Measurements from ENCODE around the gene COL19A1.
"Not testable (repeated sequence)": the region's sequence is repeated elsewhere in the genome, so short reads cannot be mapped to it uniquely, and the experiment has no call there.

Gene COL19A1

DNA sequence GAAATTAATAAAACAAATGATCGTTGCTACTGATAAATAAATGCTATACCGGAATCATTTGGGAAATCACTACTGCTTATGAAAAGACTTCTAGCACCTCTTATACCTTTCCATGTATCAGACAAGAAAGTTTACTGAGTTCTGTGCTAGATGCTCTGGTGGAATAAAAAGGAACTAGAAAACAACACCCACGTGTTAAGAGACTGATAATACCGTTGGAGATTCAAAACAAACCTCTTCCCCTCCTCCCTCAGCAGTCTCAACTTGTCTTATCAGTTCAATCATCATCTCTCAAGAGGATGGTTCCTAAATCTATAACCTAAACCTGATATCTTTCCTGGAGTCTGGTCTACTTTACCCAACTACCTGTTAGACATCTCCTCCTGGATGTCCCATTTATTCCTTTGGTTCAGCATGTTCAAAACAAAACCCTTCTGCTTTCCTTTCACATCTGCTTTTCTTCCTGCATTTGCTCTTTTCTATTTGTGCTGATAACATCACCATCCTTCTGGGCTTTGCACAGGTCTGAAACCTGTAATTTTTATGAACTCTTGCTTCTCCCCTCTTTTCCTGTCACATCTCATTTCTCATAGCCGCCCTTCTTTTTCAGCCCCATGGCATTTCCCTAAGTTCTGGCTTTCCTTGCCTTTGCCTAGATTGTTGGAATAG lies 122.2 kb downstream of the COL19A1 start:
- Histone ChIP-seq H3K4me1 (no peaks in the 10 kb centered on the region), H3K4me2 (no peak overlapping the region), H3K9me3 (no peaks in the 10 kb centered on the region), H3K36me3 (no peaks in the 10 kb centered on the region), H4K20me1 (no peaks in the 10 kb centered on the region), H3K27ac (no peak overlapping the region), H3K9ac (no peak overlapping the region), H3K27me3 (no peaks in the 10 kb centered on the region), H3K4me3 (no peak overlapping the region)
- TF ChIP-seq Cebpa-rat (IDR thresholded peaks at IDR 0.05): no peak

DNA sequence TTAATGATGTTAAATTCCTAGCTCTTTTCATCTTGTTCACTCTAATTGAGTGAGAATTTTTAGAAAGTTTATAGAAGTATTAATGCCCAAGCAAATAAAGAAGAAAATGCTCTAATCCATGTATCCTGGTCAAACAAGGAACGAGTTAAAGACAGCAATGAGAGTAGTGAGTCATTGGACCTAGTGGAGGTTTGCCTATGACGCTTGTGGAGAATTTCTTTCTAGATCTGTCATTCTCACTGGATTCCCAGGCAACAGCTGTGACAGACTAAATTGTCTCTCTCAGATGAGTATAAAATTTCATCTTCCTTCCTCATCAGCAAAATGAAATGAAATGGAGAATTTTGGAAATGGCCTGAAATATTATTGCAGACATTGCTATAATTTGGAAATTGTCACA lies 127.9 kb downstream of the COL19A1 start:
- Histone ChIP-seq H3K4me3 (no peak overlapping the region), H3K36me3 (no peaks in the 10 kb centered on the region), H3K9me3 (no peaks in the 10 kb centered on the region), H3K9ac (no peak overlapping the region), H3K4me1 (no peaks in the 10 kb centered on the region), H4K20me1 (no peaks in the 10 kb centered on the region), H3K27me3 (no peaks in the 10 kb centered on the region), H3K4me2 (no peak overlapping the region), H3K27ac (no peak overlapping the region)
- TF ChIP-seq Cebpa-rat (IDR thresholded peaks at IDR 0.05): no peak

DNA sequence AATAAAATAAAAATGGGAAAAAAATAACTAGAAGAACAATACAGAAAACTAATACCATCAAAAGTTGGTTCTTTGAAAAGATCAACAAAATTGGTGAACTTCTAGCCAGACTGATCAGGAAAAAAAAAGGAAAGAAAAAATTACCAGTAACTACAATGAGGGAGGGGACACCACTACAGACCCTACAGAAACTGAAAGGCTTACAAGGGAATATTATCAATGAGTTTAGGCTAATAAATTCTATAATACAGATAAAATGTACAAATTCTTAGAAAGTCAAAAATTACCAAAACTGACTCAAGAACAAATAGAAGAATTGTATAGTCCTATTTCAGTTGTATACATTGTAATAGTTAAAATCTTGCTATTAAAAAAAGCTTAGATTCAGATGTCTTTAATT lies 141.8 kb downstream of the COL19A1 start:
- H3K4me2 ChIP-seq: no peak overlapping the region
- no peak overlapping the region for H3K27ac ChIP-seq
- H3K4me3 ChIP-seq: no peak overlapping the region
- no peak overlapping the region for H3K9ac ChIP-seq
- no peaks in the 10 kb centered on the region for H4K20me1 ChIP-seq
- H3K9me3 ChIP-seq: no peaks in the 10 kb centered on the region
- TF ChIP-seq Cebpa-rat (IDR thresholded peaks at IDR 0.05): no peak
- no peaks in the 10 kb centered on the region for H3K27me3 ChIP-seq
- H3K4me1 ChIP-seq: no peaks in the 10 kb centered on the region
- no peaks in the 10 kb centered on the region for H3K36me3 ChIP-seq

DNA sequence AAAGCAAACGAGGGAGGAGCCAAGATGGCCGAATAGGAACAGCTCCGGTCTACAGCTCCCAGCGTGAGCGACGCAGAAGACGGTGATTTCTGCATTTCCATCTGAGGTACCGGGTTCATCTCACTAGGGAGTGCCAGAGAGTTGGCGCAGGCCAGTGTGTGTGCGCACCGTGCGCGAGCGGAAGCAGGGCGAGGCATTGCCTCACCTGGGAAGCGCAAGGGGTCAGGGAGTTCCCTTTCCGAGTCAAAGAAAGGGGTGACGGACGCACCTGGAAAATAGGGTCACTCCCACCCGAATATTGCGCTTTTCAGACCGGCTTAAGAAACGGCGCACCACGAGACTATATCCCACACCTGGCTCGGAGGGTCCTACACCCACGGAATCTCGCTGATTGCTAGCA lies 144.0 kb downstream of the COL19A1 start:
- not testable (repeated sequence) for H3K9ac ChIP-seq, H3K27me3 ChIP-seq, H3K27ac ChIP-seq, H3K9me3 ChIP-seq, H3K4me3 ChIP-seq, H4K20me1 ChIP-seq, H3K36me3 ChIP-seq, H3K4me1 ChIP-seq, H3K4me2 ChIP-seq

DNA sequence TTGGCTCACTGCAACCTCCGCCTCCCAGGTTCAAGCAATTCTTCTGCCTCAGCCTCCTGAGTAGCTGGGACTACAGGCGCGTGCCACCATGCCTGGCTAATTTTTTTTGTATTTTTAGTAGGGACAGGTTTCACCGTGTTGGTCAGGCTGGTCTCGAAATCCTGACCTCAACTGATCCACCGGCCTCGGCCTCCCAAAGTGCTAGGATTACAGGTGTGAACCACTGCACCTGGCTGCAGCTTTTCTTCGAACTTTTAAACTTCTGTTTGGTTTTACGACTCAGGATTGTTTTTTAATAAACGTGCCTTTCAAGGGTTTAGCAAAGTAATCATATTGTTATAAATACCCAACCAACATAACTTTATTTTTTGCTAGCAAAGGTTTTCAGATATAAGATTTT lies 156.8 kb downstream of the COL19A1 start:
- H3K9me3 ChIP-seq, H3K36me3 ChIP-seq, H4K20me1 ChIP-seq, H3K4me2 ChIP-seq, H3K27ac ChIP-seq, H3K4me1 ChIP-seq, H3K4me3 ChIP-seq, H3K27me3 ChIP-seq, H3K9ac ChIP-seq: not testable (repeated sequence)

DNA sequence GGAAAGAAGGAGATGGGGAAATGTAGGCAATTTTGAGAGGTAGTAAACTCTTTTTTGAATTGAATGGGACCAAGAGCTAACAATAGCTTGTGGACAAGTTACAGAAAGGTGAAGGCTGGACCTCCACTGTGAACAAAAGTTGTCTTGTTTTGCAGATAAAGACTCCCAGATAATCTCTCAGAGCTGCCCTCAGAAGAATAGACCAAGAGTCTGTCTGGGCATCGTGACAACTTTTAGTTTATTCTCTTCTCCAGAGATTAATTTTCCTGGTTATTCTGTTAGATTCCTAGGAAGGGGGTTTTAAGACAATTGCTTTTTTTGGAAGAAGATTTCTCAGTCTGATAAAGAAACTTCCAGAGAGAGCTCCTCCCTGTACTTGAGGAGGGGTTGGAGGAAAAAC lies 161.9 kb downstream of the COL19A1 start:
- no peak for TF ChIP-seq Cebpa-rat (IDR thresholded peaks at IDR 0.05)
- no peaks in the 10 kb centered on the region for H4K20me1 ChIP-seq
- H3K4me3 ChIP-seq: no peak overlapping the region
- no peak overlapping the region for H3K9ac ChIP-seq
- H3K4me1 ChIP-seq: no peaks in the 10 kb centered on the region
- H3K27me3 ChIP-seq: no peaks in the 10 kb centered on the region
- H3K4me2 ChIP-seq: no peak overlapping the region
- H3K27ac ChIP-seq: no peak overlapping the region
- no peaks in the 10 kb centered on the region for H3K36me3 ChIP-seq
- no peaks in the 10 kb centered on the region for H3K9me3 ChIP-seq

DNA sequence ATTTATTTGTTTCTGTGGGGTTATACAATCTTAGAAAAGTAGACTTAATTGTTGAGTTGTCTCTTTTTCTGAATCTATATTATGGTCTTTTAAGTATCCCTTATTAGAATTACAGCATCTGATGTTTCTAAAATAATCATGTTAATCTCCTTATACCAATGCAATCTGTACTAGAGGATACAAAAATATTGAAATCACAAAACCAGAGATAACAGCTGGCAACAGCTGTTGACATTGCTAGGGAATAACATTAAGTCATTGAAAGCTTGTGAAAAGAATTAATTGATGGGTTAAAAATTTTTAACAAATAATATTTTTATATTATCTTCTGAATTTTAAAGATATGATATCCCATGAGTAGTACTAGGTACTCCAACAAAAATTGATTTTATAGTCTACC lies 162.6 kb downstream of the COL19A1 start:
- Histone ChIP-seq H4K20me1 (no peaks in the 10 kb centered on the region), H3K9me3 (no peaks in the 10 kb centered on the region), H3K4me3 (no peak overlapping the region), H3K27ac (no peak overlapping the region), H3K9ac (no peak overlapping the region), H3K4me1 (no peaks in the 10 kb centered on the region), H3K27me3 (no peaks in the 10 kb centered on the region), H3K36me3 (no peaks in the 10 kb centered on the region), H3K4me2 (no peak overlapping the region)
- TF ChIP-seq Cebpa-rat (IDR thresholded peaks at IDR 0.05): no peak

DNA sequence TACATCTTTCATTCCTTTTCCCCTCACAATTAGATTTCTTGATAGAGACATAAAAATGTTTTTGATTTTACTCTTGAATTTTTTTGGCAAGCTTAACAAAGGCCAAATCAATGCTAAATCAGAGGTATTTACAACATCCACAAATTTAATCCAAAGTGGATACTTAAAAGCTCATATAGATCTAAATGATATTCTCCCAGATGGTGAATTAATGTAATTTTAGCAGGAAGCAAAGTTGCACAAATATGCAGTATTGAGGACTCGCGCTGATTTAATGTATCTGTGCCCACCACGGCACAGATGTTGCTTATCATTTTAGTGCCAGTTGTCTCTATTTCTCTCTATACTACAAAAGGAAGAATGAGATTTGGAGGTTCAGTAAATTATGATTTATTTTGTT lies 167.4 kb downstream of the COL19A1 start:
- no peak overlapping the region for H3K27ac ChIP-seq
- no peaks in the 10 kb centered on the region for H4K20me1 ChIP-seq
- H3K4me1 ChIP-seq: no peaks in the 10 kb centered on the region

DNA sequence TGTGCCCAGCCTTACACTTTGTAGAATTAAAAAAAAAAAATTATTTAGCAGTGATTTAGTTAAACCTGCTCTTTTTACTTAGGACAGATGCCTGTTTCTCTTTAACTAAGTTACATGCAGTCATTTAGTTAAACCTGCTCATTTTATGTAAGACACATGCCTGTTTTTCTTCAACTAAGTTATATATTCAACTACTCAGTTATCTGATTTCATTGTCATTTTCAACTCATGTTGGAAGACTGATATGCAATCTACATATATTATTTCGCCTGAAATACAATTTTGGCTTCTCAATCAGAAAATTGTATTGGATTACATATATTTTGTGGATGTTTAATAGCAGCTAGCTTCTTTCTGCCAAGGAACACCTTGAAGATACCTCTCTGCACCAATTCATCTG lies 171.1 kb downstream of the COL19A1 start:
- H3K9me3 ChIP-seq: no peaks in the 10 kb centered on the region
- no peak overlapping the region for H3K9ac ChIP-seq
- H3K27me3 ChIP-seq: no peaks in the 10 kb centered on the region
- no peak overlapping the region for H3K27ac ChIP-seq
- no peaks in the 10 kb centered on the region for H3K4me1 ChIP-seq
- H3K4me2 ChIP-seq: no peak overlapping the region
- no peaks in the 10 kb centered on the region for H4K20me1 ChIP-seq
- H3K4me3 ChIP-seq: no peak overlapping the region
- TF ChIP-seq Cebpa-rat (IDR thresholded peaks at IDR 0.05): no peak
- H3K36me3 ChIP-seq: no peaks in the 10 kb centered on the region

More for the DNA sequence above, 167.4 kb downstream of the COL19A1 start:
- Histone ChIP-seq H3K36me3 (no peaks in the 10 kb centered on the region), H3K9ac (no peak overlapping the region), H3K27me3 (no peaks in the 10 kb centered on the region), H3K4me2 (no peak overlapping the region), H3K9me3 (no peaks in the 10 kb centered on the region), H3K4me3 (no peak overlapping the region)
- no peak for TF ChIP-seq Cebpa-rat (IDR thresholded peaks at IDR 0.05)

DNA sequence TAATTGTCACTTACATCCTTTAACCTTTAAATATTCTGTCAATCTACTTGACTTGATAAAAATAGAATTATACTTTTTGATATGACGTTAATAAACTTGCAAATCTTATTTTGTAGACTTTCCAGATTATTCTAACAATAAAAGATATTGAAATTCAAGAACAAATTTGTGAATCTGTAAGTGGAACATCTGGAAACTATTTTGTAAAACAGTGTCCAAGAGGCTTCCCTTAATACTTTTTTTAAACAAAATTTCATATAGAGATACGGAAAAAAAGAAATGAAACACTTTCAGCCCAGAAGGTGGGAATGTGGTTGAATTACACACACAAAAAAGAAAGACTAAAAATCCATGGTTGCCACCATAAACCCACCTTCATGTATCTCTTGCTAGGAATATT lies 174.4 kb downstream of the COL19A1 start:
- Histone ChIP-seq H3K9me3 (no peaks in the 10 kb centered on the region), H3K4me2 (no peak overlapping the region), H3K27ac (no peak overlapping the region), H3K4me1 (no peaks in the 10 kb centered on the region), H3K9ac (no peak overlapping the region), H4K20me1 (no peaks in the 10 kb centered on the region), H3K4me3 (no peak overlapping the region), H3K27me3 (no peaks in the 10 kb centered on the region), H3K36me3 (no peaks in the 10 kb centered on the region)
- no peak for TF ChIP-seq Cebpa-rat (IDR thresholded peaks at IDR 0.05)

DNA sequence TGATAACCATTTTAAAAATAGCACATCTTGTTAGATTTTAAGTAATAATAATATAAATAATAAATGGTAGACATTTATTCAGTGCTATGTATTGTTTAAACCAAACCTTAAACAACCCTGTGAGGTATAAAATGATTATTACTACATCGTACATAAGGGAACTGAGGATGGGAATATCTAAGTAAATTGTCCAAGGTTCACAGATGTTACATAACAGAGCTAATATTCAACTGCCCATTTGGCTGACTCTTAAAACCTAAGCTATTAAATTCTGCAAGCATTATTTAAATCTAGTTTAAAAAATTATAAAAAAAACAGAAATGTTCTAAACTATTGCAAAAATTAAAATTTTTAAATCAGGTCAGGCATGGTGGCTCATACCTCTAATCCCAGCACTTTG lies 175.1 kb downstream of the COL19A1 start:
- no peaks in the 10 kb centered on the region for H3K4me1 ChIP-seq
- no peak overlapping the region for H3K27ac ChIP-seq
- no peak overlapping the region for H3K9ac ChIP-seq
- H3K27me3 ChIP-seq: no peaks in the 10 kb centered on the region
- H3K9me3 ChIP-seq: no peaks in the 10 kb centered on the region
- H4K20me1 ChIP-seq: no peaks in the 10 kb centered on the region
- H3K4me3 ChIP-seq: no peak overlapping the region
- H3K36me3 ChIP-seq: no peaks in the 10 kb centered on the region
- no peak for TF ChIP-seq Cebpa-rat (IDR thresholded peaks at IDR 0.05)
- H3K4me2 ChIP-seq: no peak overlapping the region

Measured in BLaER1 (cell line).